ENCODE results near the gene UBE2D3. TPM values are rescaled to one million over a fixed set of nuclear protein-coding genes. Genes with fewer than 3 reads are reported as not detected.

The UBE2D3 gene
- total RNA-seq, 6 experiments from 2014 or later: 325 to 396 (median 359) TPM

GRCh38 chr4:102751941-102752340, 75.4 kb downstream of the UBE2D3 start:
- Mint-ChIP-seq H3K9me3 (0 out of 2 replicates have a peak, but pooled peaks cover 4% of the 10 kb centered on the region), H3K4me3 (no peak overlapping the region), H3K36me3 (ENCODE audit: low read depth) (peaks cover 21% of the 10 kb centered on the region; the same call in 1 of the 2 replicates), H3K27me3 (ENCODE audit: insufficient read depth) (no peaks in the 10 kb centered on the region), H3K4me1 (ENCODE audit: low read depth) (peaks cover 18% of the 10 kb centered on the region), H3K27ac (no peak overlapping the region)
- no peak for TF ChIP-seq CTCF (IDR thresholded peaks at IDR 0.05)
- DNase-seq: no peak

Other genes with a start within 250 kb of the UBE2D3 start
- 10 to 100 TPM; 31.2 to 57.9 (median 36.0) TPM for gene MANBA, start 66.6 kb downstream of the UBE2D3 start, total RNA-seq (2021; fragmentation: NEBNext Ultra II Directional; extraction: Animal tissue kit (Norgen Biotek cat#: 25700))
- 10 to 100 TPM; 29.7 to 38.8 (median 34.4) TPM for gene CISD2, start 41.4 kb upstream of the UBE2D3 start, total RNA-seq (2021; fragmentation: NEBNext Ultra II Directional; extraction: Animal tissue kit (Norgen Biotek cat#: 25700))
- gene SLC9B1, start 192.2 kb upstream of the UBE2D3 start, total RNA-seq (2021; fragmentation: NEBNext Ultra II Directional; extraction: Animal tissue kit (Norgen Biotek cat#: 25700)): under 1 TPM; 0.09 to 0.36 (median 0.23) TPM
- gene SLC9B2, start 249.2 kb upstream of the UBE2D3 start, total RNA-seq (2021; fragmentation: NEBNext Ultra II Directional; extraction: Animal tissue kit (Norgen Biotek cat#: 25700)): 10 to 100 TPM; 15.4 to 22.0 (median 17.5) TPM